HFF-Myc (cell line): Measurements from ENCODE around the gene DLG1.

Experiments used
- DNase-seq: peaks from one replicate; pipeline ENCODE4 v3.0.0-alpha.2; 2011; ENCODE audit warnings: low read depth; ENCODE audit errors: extremely low read depth
- H3K4me3 ChIP-seq: replicated peaks from 2 replicates; pipeline ENCODE4 v1.5.1; 2011; ENCODE audit warnings: low read depth, mild to moderate bottlenecking, control low read depth, low read length
- TF ChIP-seq, protein P1 (sequence below): IDR thresholded peaks from 2 replicates; pipeline ENCODE4 v1.5.1; 2012; ENCODE audit warnings: mild to moderate bottlenecking, low read depth, low read length, control low read depth; ENCODE audit errors: missing control alignments

The DLG1 gene

DNA sequence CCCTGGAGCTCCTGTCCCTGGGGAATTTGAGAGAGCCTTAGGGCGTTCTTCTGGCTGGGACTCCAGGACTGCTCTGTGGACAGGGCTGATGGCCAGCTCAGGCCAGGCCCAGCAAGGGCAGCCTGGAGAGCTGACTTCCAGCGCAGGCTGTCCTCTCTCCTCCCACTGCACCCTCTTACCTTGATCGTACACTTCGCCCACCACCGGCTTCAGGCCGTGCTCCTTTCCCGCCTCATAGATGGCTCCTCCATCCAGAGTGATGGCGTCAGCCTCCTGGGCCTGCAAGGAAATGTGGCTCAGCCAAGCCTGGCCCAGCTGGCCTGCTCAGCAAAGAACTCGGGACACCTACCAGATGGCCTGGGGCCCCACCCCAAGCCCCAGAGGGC, 271.9 kb downstream of the DLG1 start:
- TF ChIP-seq, protein P1, sequence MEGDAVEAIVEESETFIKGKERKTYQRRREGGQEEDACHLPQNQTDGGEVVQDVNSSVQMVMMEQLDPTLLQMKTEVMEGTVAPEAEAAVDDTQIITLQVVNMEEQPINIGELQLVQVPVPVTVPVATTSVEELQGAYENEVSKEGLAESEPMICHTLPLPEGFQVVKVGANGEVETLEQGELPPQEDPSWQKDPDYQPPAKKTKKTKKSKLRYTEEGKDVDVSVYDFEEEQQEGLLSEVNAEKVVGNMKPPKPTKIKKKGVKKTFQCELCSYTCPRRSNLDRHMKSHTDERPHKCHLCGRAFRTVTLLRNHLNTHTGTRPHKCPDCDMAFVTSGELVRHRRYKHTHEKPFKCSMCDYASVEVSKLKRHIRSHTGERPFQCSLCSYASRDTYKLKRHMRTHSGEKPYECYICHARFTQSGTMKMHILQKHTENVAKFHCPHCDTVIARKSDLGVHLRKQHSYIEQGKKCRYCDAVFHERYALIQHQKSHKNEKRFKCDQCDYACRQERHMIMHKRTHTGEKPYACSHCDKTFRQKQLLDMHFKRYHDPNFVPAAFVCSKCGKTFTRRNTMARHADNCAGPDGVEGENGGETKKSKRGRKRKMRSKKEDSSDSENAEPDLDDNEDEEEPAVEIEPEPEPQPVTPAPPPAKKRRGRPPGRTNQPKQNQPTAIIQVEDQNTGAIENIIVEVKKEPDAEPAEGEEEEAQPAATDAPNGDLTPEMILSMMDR = no peak
- no peak for DNase-seq
- H3K4me3 ChIP-seq = no peak overlapping the region

DNA sequence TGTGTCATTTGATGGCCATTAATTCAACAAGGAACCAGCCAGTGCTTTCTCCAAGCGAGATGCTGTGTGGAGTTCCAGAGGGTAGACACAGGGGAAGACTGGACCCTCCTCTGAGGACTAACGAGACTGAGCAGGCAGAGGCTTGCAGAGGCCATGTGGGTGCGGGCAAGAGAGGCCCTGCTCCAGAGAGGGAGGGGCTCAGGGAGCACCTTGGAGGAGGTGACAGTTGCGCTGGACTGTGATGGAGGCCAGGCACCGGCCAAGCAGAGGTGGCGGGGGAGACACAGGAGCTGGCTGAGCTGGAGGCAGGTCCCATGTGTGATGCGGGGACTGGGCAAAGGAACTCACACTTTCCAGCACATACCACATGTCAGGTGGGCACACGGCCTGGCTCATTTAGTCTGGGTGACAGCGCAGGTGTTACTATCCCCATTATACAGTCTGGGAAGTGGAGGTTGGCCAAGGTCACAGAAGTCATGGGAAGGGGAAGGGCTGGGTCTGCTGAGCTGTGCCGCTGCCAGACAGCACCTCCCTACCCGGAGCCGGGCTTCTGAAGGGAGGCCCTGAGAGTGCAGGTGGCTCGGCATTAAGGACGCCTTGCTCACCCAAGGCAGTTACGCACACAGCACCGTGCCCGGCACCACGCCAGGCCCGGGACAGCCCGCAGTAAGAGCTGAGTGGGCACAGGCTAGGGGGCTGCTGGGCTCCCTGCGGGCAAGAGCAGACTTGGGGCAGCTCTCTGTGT, 272.5 kb downstream of the DLG1 start:
- no peak for DNase-seq
- TF ChIP-seq, protein P1 = no peak
- H3K4me3 ChIP-seq = no peak overlapping the region

DNA sequence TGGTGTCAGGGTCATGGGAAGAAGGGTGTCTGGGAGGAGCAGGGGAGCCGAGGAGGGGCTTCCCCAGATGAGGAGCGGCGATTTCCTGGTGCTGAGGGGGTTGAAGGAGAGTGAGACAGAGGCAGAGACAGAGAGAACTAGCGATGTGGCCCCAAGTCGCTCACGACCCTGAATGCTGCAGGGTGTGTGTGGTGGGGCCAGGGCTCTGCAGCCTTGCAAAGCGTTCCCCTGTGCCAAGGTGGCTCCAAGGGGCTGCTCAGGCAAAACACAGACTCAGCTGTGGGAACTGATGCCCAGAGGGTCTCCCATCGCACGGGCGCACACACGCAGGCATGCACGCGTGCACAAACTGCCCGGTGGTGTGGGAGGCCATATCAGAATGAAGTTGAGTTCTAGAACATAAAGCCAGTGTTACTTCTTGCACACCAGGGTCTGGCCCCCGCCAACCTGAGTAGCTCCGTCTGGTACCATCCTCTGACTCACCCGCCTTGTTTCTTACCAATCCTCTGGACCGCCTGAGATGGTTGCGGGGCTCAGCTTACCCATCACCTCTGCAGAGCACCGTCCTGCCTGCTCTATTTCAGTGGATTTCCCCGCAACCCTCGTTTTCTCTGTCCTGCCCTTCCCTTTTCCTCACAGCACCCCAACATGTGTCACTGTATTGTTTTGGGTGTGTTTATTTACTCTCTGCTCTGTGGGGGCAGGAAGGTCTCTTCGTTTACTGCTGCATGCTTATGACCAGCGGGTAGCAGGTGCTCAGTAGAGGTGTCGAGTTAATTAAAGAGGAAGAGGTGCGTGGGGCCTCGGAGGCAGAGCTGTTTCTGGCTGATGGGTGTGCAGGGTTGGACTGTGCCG, 273.3 kb downstream of the DLG1 start:
- no peak for DNase-seq
- H3K4me3 ChIP-seq = no peak overlapping the region
- TF ChIP-seq, protein P1 = no peak

DNA sequence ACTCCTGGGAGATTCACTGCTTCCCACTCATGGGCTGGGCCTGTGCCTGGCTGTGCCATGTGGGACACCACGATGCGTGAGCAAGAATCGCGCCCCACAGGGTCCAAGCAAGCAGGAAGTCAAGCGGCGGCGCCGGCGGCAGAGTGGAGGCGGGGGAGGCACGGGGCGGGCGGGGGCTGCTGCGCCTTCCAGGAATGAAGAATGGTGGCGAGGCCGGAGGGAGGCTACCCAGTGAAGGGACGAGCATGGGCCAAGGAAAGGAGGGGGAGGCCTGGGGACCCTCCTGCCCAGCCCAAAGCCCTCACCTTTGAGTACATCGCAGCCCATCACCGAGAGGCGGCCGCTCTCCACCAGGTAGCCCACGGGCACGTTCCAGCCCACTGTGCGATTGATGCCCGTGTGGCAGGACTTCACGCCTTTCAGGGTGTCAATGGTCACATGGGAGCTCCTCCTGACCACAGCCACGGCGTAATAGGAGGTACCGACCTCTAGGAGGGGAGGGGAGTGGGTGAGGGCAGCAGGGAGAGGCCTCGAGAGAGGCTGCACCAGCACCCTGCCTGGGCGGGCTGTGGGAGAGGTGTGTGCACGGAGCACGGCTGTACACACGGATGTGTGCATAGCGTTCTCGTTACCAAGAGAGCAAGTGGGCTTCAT, 274.3 kb downstream of the DLG1 start:
- no peak overlapping the region for H3K4me3 ChIP-seq
- TF ChIP-seq, protein P1 = no peak
- DNase-seq = no peak

DNA sequence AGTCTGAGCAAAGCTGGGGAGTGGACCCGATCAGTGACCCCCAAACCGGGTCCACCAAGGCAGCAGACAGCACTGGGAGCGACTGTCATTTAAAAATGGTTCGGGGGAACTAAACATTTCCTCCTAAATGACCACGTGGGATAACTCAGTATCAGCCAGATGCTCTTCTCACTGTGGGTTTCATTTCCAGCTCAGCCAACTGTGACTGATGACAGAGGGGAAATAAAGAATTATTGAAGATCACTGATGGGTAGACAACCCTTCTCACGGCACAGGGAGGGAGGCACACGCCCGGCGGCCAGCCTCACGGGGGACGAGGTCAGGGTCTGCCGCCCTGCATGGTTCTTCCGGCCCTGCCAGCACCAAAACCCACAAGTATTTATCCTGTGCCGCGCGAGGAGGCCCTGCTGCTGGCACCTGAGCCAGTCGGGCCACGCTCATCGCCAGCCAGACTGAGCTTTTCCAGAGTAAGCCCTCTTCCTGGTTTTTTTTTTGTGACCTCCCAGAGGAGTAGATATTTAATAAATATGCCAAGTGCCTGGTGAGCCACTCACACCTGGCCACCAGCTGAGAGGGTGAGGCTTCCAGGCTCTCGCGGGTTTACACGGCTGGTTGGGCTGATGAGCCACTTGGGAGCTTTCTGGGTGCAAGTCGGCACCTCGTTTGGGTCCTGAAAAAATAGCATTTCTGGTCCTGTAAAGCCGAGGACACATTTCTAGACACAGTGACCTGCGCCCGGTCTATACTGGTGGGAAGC, 275.0 kb downstream of the DLG1 start:
- no peak overlapping the region for H3K4me3 ChIP-seq
- DNase-seq = no peak
- TF ChIP-seq, protein P1 = no peak

DNA sequence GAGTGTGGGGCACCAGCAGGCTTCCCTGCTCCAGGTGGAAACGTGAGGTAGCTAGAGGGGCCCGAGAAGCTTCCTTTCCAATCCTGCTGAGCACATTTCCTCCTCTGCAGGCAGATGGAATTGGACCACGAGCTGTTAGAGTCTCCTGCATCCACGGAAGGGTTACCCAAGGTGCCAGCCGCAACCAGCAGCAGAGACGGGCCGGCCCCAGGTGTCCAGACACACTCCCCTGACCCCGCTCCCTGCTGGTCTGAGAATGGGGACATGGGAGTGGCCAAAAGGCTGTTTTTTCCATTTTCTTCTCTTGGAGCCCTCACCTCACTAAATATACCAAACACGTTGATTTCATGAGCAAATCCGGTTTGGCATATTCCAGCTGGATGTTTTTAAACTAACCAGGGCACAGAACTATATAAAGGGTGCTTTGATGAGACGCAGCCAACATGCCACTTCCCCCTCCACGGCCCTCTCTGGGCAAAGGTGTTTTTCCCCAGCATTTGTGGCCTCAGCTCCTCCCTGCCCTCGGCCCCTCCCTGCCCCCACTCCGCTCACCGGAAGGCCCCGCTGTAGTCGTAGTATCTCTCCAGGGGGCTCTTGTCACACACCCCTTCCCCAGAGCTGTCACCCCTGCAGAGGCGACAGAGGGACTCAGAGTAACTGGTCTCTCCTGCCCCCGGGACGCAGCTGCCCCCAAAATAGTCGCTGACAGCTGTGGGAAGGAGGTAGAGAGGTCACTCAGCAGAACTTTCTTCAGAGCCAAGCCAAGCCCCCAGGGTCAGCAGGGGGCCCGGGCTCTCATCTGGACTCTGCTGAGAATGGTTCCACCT, 275.8 kb downstream of the DLG1 start:
- TF ChIP-seq, protein P1 = no peak
- no peak for DNase-seq
- H3K4me3 ChIP-seq = no peak overlapping the region
